SK-MEL-5 (cell line): Measurements from ENCODE around the gene TRAK1. TPM values are rescaled to one million over a fixed set of nuclear protein-coding genes. Genes with fewer than 3 reads are reported as not detected.

Source experiments
- DNase-seq: peaks from one replicate; pipeline ENCODE4 v3.0.0-alpha.2; 2016; ENCODE audit warnings: low read depth, low spot score
- in situ Hi-C: cut with HindIII; loops from 2 replicates; pipeline ENCODE4 v1.10.0; 2016; ENCODE audit warnings: low sequenced_read_pairs, high pct_unique_total_duplicates, low pct_unique_long_range_greater_than_20kb
- small RNA-seq, 2 experiments: library from RNA; depleted of rRNA; stranded (forward); fragments of <200 nt; gene quantifications; one replicate each; pipeline ENCODE3, GENCODE V24; 2014
- total RNA-seq: library from RNA; depleted of rRNA; stranded (reverse); fragments of >200 nt; shearing (Covaris generic); gene quantifications from 2 replicates; pipeline ENCODE4 v1.2.3, GENCODE V29; 2014; rRNA removed

TRAK1 gene
- total RNA-seq, 1 experiment from 2014 or later, result 30.8 TPM

DNA sequence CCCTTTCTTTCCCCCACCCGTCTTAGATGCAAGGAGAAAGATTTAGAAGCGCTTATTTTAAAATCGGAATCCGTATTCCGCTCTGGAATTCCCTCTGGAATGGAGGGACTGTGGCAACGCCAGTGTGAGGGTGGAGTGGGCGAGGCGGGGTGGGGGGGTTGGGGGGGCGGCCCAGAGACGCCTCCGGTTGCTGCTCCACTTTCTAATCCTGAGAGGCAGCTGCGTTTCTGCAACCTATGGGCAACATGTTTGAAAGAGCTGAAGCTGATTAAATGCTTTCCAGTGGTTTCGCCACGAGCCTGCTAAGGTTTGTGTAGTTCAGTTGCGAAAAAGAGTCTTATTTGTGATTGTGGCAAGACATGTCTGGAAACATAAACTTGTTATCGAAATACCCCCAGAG, 174.9 kb downstream of the TRAK1 start, which contains the start of gene CCK:
Gene CCK (minus strand): TSS at position 101 of the 400 bp plus-strand sequence. CDS start 2,555 bp downstream, outside the sequence.
- in situ Hi-C loops, result no loop called here
- DNase-seq, result no peak

DNA sequence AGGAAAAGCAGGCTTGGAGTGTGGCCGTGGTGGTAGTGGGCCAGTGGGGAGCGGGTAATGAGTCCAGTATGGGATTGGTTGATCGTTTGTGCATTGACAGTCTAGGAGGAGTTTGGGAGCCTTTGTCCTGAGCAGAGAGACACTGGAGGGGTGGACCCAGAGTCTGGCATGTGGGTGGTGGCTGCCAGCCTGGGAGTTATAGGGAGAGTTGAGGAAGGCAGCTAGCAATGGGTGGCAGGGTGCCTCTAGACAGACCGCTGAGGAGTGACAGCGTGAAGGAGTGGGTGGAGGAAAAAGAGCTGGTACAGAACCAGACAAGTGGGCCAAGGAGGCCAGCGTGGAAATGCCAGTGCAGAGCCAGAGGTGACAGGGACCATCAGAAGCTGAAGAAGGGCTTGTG, 176.7 kb downstream of the TRAK1 start:
- in situ Hi-C loops, result no loop called here
- no peak for DNase-seq

DNA sequence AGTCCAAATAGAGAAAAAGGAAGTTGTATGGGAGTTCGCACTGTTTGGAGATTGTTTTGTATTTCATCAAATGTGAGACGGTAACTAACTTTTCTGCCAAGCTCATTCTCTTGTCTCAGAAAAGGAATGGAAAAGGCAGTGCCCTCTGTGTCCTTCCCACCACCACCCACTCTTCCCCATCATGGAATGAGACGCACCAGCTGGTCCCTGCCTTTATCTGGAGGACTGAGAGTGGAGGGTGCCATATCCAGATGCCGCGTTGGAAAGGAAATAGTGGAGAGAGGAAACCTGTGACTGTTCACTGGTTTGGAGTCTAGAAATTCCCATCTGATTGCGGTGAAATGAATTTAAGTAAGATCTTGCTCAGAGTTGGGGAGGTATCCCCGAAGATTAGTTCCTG, 178.5 kb downstream of the TRAK1 start:
- no peak for DNase-seq
- in situ Hi-C loops, result no loop called here

DNA sequence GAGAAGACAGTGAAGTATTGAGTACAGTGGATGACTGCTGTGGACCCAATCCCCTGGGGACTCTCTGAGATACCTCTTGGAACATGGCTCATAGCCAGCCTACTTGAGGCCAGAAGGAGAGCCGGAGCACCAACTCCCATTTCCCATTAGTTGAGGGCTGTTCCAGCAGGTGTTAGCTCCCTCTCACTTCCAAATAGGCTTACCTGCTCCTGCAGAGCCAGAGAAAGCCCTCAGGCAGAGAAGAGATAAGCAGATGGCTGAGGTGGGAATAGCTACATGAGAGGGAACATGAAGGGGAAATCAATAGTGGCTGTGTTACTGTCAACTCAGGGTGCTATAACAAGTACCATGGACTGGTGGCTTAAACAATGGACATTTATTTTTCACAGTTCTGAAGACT, 179.4 kb downstream of the TRAK1 start:
- DNase-seq, result no peak
- in situ Hi-C loops, result no loop called here

DNA sequence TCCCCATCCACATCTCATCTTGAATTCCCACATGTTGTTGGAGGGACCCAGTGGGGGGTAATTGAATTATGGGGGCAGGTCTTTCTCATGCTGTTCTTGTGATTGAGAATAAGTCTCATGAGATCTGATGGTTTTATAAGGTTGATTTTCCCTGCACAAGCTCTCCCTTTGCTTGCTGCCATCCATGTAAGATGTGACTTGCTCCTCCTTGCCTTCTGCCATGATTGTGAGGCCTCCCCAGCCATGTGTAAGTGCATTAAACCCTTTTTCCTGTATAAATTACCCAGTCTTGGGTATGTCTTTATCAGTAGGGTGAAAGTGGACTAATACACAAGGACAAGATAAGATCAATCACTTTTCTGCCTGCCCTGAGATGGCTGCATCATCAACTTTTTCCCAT, 180.6 kb downstream of the TRAK1 start:
- in situ Hi-C loops, result no loop called here
- no peak for DNase-seq

DNA sequence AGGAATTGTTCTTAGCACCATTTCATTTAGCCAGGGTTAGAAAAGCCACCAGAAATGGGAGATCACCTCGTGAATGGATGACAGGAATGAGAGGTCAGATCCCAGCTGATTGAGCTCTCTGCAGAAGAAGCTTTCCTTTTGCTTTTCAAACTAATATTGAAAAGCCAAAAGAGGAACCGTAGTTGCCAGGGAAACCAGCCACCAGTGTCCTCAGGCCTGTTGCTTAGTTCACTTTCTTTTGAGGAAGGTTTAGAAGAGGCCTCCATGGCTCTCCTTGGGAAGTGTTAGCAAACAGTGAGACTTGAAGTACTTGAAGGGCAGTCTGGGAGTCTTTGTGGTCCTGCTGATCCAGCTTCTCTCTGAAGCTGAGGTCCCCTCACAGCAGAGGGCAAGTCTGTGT, 182.2 kb downstream of the TRAK1 start:
- in situ Hi-C loops, result no loop called here
- no peak for DNase-seq

DNA sequence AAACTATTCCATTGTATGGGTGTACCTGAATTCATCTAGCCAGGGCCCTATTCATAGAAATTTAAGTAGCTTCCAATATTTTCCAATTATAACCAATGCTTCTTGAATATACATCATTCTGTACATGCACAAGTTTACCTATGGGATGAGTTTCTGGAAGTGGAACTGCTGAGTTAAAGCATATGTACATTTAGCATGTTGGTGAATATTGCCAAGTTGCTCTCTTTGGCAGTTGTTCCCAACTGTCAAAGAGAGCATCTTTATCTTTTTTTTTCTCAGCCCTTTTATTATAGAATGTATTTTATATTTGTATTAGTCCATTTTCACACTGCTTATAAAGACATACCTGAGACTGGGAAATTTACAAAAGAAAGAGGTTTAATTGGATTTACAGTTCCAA, 183.1 kb downstream of the TRAK1 start:
- in situ Hi-C loops, result no loop called here
- no peak for DNase-seq

DNA sequence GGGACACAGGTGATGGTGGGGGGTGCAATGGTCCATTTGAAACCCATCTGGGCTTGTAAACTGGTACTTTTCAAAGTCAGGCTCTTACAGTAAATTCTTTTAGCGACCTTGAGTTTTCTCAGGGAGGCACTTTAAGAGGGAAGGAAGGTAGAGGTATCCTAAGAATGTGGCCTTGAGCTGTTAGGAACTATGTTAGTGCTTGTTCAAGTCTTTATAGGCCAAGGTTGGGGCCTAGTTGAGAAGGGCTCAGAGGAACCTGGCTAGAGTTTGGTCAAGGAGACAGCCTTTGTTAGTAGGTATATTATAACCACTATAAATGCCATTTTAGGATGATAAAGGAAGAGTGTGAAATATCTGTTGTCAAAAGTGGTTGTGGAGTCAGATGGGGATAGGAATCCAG, 184.1 kb downstream of the TRAK1 start:
- no peak for DNase-seq
- in situ Hi-C loops, result no loop called here

Small RNAs within 50 kb of the gene (small RNA-seq; reads per million reads assigned to genes)
- 0 reads per million in 2 experiments for gene RNU4-78P

Other genes starting within 250 kb of the TRAK1 start
- gene ULK4, start 129.3 kb upstream of the TRAK1 start, total RNA-seq, result 20.9 and 30.4 TPM in 2 replicates
- 0.21 TPM in 1 of 2 replicates, not detected in the other for gene CCK, start 174.8 kb downstream of the TRAK1 start, total RNA-seq